ENCODE results near the gene CUX1.

Gene CUX1

GRCh38 chr7:102241431-102241830 lies 424.0 kb downstream of the CUX1 start:
- ATAC-seq, result no peak
- no peak for DNase-seq

GRCh38 chr7:102244601-102245000 lies 427.2 kb downstream of the CUX1 start:
- ATAC-seq (no peak), DNase-seq (no peak)

GRCh38 chr7:102248081-102248455 lies 430.6 kb downstream of the CUX1 start:
- DNase-seq, result no peak
- ATAC-seq, result no peak

- no peak for DNase-seq
- ATAC-seq, result no peak
These were observed 431.3 kb downstream of the CUX1 start for GRCh38 chr7:102248456-102249395.

GRCh38 chr7:102251531-102252365 lies 434.3 kb downstream of the CUX1 start:
- DNase-seq, result no peak

GRCh38 chr7:102252366-102252982 lies 435.0 kb downstream of the CUX1 start:
- DNase-seq, result no peak
- no peak for ATAC-seq

More at GRCh38 chr7:102251531-102252365, 434.3 kb downstream of the CUX1 start:
- ATAC-seq, result no peak

- DNase-seq (no peak), ATAC-seq (no peak)
These were observed 435.9 kb downstream of the CUX1 start for GRCh38 chr7:102253066-102253972.

- ATAC-seq (no peak), DNase-seq (no peak)
These were observed 436.5 kb downstream of the CUX1 start for GRCh38 chr7:102253973-102254370.

GRCh38 chr7:102254521-102254920 lies 437.1 kb downstream of the CUX1 start:
- DNase-seq, result no peak
- ATAC-seq, result no peak

- DNase-seq (no peak), ATAC-seq (no peak)
These were observed 438.1 kb downstream of the CUX1 start for GRCh38 chr7:102255501-102255900.

GRCh38 chr7:102255916-102256315 lies 438.5 kb downstream of the CUX1 start:
- no peak for DNase-seq
- no peak for ATAC-seq

GRCh38 chr7:102258073-102258748 lies 440.8 kb downstream of the CUX1 start:
- no peak for DNase-seq
- ATAC-seq, result no peak

- DNase-seq, result no peak
- no peak for ATAC-seq
These were observed 441.3 kb downstream of the CUX1 start for GRCh38 chr7:102258749-102259107.

- no peak for ATAC-seq
- no peak for DNase-seq
These were observed 443.4 kb downstream of the CUX1 start for GRCh38 chr7:102260856-102261255.

GRCh38 chr7:102261451-102261850 lies 444.0 kb downstream of the CUX1 start:
- DNase-seq (no peak), ATAC-seq (no peak)

GRCh38 chr7:102262546-102262945 lies 445.1 kb downstream of the CUX1 start:
- ATAC-seq, result no peak

GRCh38 chr7:102264367-102264891 lies 447.0 kb downstream of the CUX1 start:
- ATAC-seq (no peak), DNase-seq (no peak)

More at GRCh38 chr7:102262546-102262945, 445.1 kb downstream of the CUX1 start:
- DNase-seq, result no peak

- no peak for ATAC-seq
- DNase-seq, result no peak
These were observed 449.1 kb downstream of the CUX1 start for GRCh38 chr7:102266541-102266940.

GRCh38 chr7:102268635-102269034 lies 451.2 kb downstream of the CUX1 start:
- ATAC-seq (no peak), DNase-seq (no peak)

- no peak for DNase-seq
- ATAC-seq, result no peak
These were observed 452.9 kb downstream of the CUX1 start for GRCh38 chr7:102270178-102270887.

Measured in stimulated activated naive CD8-positive, alpha-beta T cell treated with anti-CD3 and anti-CD28 coated beads, Interleukin-15, Interleukin-2, amounts not matched to agents 100 U/mL and 50 U/mL, for 24 hours (primary cell).